Measurements from ENCODE around the gene COL12A1. TPM values are rescaled to one million over a fixed set of nuclear protein-coding genes. Genes with fewer than 3 reads are reported as not detected.
A peak's percentile ranks its signal among the peaks of the same experiment; 100 is the strongest.
"Not testable (repeated sequence)": the region's sequence is repeated elsewhere in the genome, so short reads cannot be mapped to it uniquely, and the experiment has no call there.

Gene COL12A1
- polyA plus RNA-seq, 4 donors, result 0.67 to 32.3 (median 7.1) TPM

DNA sequence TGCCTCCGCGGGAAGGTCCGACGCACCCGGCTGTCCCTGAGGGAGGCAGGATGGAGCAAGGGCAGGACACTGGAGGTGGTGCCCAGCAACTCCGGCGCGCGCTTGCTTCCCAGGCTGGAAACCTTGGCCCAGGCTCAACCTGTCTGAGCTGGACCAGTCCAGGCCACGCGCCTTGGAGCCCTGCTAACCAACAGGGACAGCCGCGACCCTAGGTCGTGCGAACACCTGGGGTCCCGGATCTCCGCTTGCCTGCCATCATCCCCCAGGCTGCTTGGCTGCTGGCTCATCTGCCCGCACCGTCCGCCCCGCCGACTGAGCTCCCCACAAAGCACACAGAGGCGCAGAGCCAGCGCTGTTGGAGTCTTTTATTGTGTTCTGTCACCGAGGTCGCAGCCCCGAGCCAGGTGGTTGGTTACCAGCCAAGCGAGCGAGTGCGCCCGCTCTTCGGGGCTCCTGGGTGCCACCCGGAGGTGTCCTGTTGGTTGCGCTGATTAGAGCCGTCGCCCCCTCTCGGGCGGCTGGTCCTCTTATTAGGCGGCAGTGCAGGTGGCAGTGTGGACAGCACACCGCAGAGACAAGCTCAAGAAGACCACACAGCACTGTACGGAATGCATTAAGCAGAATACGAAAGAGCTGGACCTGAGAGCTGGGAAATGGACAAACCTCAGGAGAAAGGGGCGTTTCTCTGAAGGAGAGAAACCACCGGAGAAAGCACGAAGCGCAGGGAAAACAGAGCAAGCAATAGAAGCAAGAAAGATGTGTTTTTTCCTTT, 3.8 kb downstream of the COL12A1 start:
- DNase-seq (peak in 1 of 2 donors; percentile 44), FAIRE-seq (no peak)
- H3K4me3 ChIP-seq (ENCODE audit: low read depth in 1 of 3, low read length in 3 of 3), result peak overlapping the region in 1 of 3 donors; percentile 18
- 11 to 18% (median 17%) methylated on average over 46 of the region's 46 CpGs for WGBS, 3 donors
- H3K27me3 ChIP-seq (ENCODE audit: control insufficient read depth in 3 of 3, insufficient read depth in 3 of 3, low read length in 3 of 3), result peaks cover 4 to 50% (median 9%) of the 10 kb centered on the region in 3 donors
- no peaks in the 10 kb centered on the region for H3K9me3 ChIP-seq (ENCODE audit: control insufficient read depth in 2 of 2, insufficient read depth in 1 of 2, low read depth in 1 of 2, low read length in 1 of 2)
- H3K27ac ChIP-seq (ENCODE audit: low read depth in 1 of 3, low read length in 2 of 3), result peak overlapping the region in 2 of 3 donors; percentile 32 to 38
- H3K36me3 ChIP-seq (ENCODE audit: control insufficient read depth in 3 of 3, insufficient read depth in 2 of 3, low read depth in 1 of 3, low read length in 3 of 3), result peaks cover 0 to 6% (median 0%) of the 10 kb centered on the region in 3 donors
- H3K4me1 ChIP-seq (ENCODE audit: control insufficient read depth in 3 of 3, insufficient read depth in 2 of 3, low read depth in 1 of 3, low read length in 2 of 3), result peaks cover 0 to 22% (median 2%) of the 10 kb centered on the region in 3 donors

GRCh38 chr6:75201021-75201420, 4.8 kb downstream of the COL12A1 start:
- WGBS, 3 donors, result 27 to 33% (median 28%) methylated on average over 1 of the region's 1 CpG
- Histone ChIP-seq H3K4me3 (ENCODE audit: low read depth in 1 of 3, low read length in 3 of 3) (no peak overlapping the region), H3K36me3 (ENCODE audit: control insufficient read depth in 3 of 3, insufficient read depth in 2 of 3, low read depth in 1 of 3, low read length in 3 of 3) (peaks cover 0 to 6% (median 0%) of the 10 kb centered on the region in 3 donors), H3K27ac (ENCODE audit: low read depth in 1 of 3, low read length in 2 of 3) (no peak overlapping the region), H3K4me1 (ENCODE audit: control insufficient read depth in 3 of 3, insufficient read depth in 2 of 3, low read depth in 1 of 3, low read length in 2 of 3) (peaks cover 0 to 13% (median 2%) of the 10 kb centered on the region in 3 donors), H3K27me3 (ENCODE audit: control insufficient read depth in 3 of 3, insufficient read depth in 3 of 3, low read length in 3 of 3) (peaks cover 2 to 40% (median 4%) of the 10 kb centered on the region in 3 donors), H3K9me3 (ENCODE audit: control insufficient read depth in 2 of 2, insufficient read depth in 1 of 2, low read depth in 1 of 2, low read length in 1 of 2) (no peaks in the 10 kb centered on the region)
- FAIRE-seq (no peak), DNase-seq (no peak)

DNA sequence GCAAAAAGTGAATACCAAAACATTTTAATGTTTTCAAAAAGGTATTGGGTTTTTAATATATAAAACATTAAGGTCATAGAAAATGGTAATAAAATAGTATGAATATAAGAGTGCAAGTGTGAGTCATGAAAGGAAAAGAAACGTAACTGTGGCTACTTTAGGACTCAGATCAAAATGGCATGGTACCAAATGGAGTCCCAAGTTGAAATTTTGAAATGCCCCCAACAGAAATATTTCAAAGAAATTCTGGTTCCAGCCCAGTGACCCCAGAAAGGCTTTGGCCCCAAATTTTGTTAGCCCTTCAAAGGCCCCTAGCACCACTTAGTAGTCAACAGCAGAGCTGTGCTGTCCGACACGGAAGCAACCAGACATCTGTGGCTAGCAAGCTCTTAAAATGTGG, 6.0 kb downstream of the COL12A1 start:
- peak; percentile 73 for FAIRE-seq
- 72 to 86% (median 84%) methylated on average over 3 of the region's 3 CpGs for WGBS, 3 donors

GRCh38 chr6:75196081-75196687, 9.7 kb downstream of the COL12A1 start:
- no peak overlapping the region for H3K27ac ChIP-seq (ENCODE audit: low read depth in 1 of 3, low read length in 2 of 3)
- H3K4me1 ChIP-seq (ENCODE audit: control insufficient read depth in 3 of 3, insufficient read depth in 2 of 3, low read depth in 1 of 3, low read length in 2 of 3), result no peaks in the 10 kb centered on the region
- 42 to 53% (median 47%) methylated on average over 2 of the region's 2 CpGs for WGBS, 3 donors
- FAIRE-seq (no peak), DNase-seq (no peak)
- H3K27me3 ChIP-seq (ENCODE audit: control insufficient read depth in 3 of 3, insufficient read depth in 3 of 3, low read length in 3 of 3), result no peaks in the 10 kb centered on the region
- H3K4me3 ChIP-seq (ENCODE audit: low read depth in 1 of 3, low read length in 3 of 3), result no peak overlapping the region
- no peaks in the 10 kb centered on the region for H3K9me3 ChIP-seq (ENCODE audit: control insufficient read depth in 2 of 2, insufficient read depth in 1 of 2, low read depth in 1 of 2, low read length in 1 of 2)
- H3K36me3 ChIP-seq (ENCODE audit: control insufficient read depth in 3 of 3, insufficient read depth in 2 of 3, low read depth in 1 of 3, low read length in 3 of 3), result no peaks in the 10 kb centered on the region

More for the DNA sequence above, 6.0 kb downstream of the COL12A1 start:
- H3K9me3 ChIP-seq (ENCODE audit: control insufficient read depth in 2 of 2, insufficient read depth in 1 of 2, low read depth in 1 of 2, low read length in 1 of 2), result no peaks in the 10 kb centered on the region
- no peak overlapping the region for H3K4me3 ChIP-seq (ENCODE audit: low read depth in 1 of 3, low read length in 3 of 3)
- H3K4me1 ChIP-seq (ENCODE audit: control insufficient read depth in 3 of 3, insufficient read depth in 2 of 3, low read depth in 1 of 3, low read length in 2 of 3), result peaks cover 0 to 9% (median 2%) of the 10 kb centered on the region in 3 donors
- H3K36me3 ChIP-seq (ENCODE audit: control insufficient read depth in 3 of 3, insufficient read depth in 2 of 3, low read depth in 1 of 3, low read length in 3 of 3), result peaks cover 0 to 6% (median 0%) of the 10 kb centered on the region in 3 donors
- no peak for DNase-seq
- peaks cover 2 to 28% (median 4%) of the 10 kb centered on the region in 3 donors for H3K27me3 ChIP-seq (ENCODE audit: control insufficient read depth in 3 of 3, insufficient read depth in 3 of 3, low read length in 3 of 3)
- no peak overlapping the region for H3K27ac ChIP-seq (ENCODE audit: low read depth in 1 of 3, low read length in 2 of 3)

GRCh38 chr6:75188221-75188925, 17.5 kb downstream of the COL12A1 start:
- H3K27me3 ChIP-seq (ENCODE audit: control insufficient read depth in 3 of 3, insufficient read depth in 3 of 3, low read length in 3 of 3), result no peaks in the 10 kb centered on the region
- no peak for DNase-seq
- no peaks in the 10 kb centered on the region for H3K4me1 ChIP-seq (ENCODE audit: control insufficient read depth in 3 of 3, insufficient read depth in 2 of 3, low read depth in 1 of 3, low read length in 2 of 3)
- WGBS, 3 donors, result 71 to 73% (median 73%) methylated on average over 3 of the region's 3 CpGs
- H3K4me3 ChIP-seq (ENCODE audit: low read depth in 1 of 3, low read length in 3 of 3), result no peak overlapping the region
- H3K27ac ChIP-seq (ENCODE audit: low read depth in 1 of 3, low read length in 2 of 3), result no peak overlapping the region
- H3K36me3 ChIP-seq (ENCODE audit: control insufficient read depth in 3 of 3, insufficient read depth in 2 of 3, low read depth in 1 of 3, low read length in 3 of 3), result peaks cover 0 to 3% (median 0%) of the 10 kb centered on the region in 3 donors
- no peaks in the 10 kb centered on the region for H3K9me3 ChIP-seq (ENCODE audit: control insufficient read depth in 2 of 2, insufficient read depth in 1 of 2, low read depth in 1 of 2, low read length in 1 of 2)
- no peak for FAIRE-seq

GRCh38 chr6:75186581-75186980, 19.3 kb downstream of the COL12A1 start:
- DNase-seq; H3K27me3 ChIP-seq (ENCODE audit: control insufficient read depth in 3 of 3, insufficient read depth in 3 of 3, low read length in 3 of 3); H3K4me1 ChIP-seq (ENCODE audit: control insufficient read depth in 3 of 3, insufficient read depth in 2 of 3, low read depth in 1 of 3, low read length in 2 of 3); H3K27ac ChIP-seq (ENCODE audit: low read depth in 1 of 3, low read length in 2 of 3); H3K36me3 ChIP-seq (ENCODE audit: control insufficient read depth in 3 of 3, insufficient read depth in 2 of 3, low read depth in 1 of 3, low read length in 3 of 3); FAIRE-seq; H3K4me3 ChIP-seq (ENCODE audit: low read depth in 1 of 3, low read length in 3 of 3); H3K9me3 ChIP-seq (ENCODE audit: control insufficient read depth in 2 of 2, insufficient read depth in 1 of 2, low read depth in 1 of 2, low read length in 1 of 2): not testable (repeated sequence)
- WGBS, 3 donors, result 38 to 44% (median 38%) methylated on average over 2 of the region's 2 CpGs

- Histone ChIP-seq H3K36me3 (ENCODE audit: control insufficient read depth in 3 of 3, insufficient read depth in 2 of 3, low read depth in 1 of 3, low read length in 3 of 3) (peaks cover 0 to 3% (median 0%) of the 10 kb centered on the region in 3 donors), H3K27ac (ENCODE audit: low read depth in 1 of 3, low read length in 2 of 3) (no peak overlapping the region), H3K9me3 (ENCODE audit: control insufficient read depth in 2 of 2, insufficient read depth in 1 of 2, low read depth in 1 of 2, low read length in 1 of 2) (no peaks in the 10 kb centered on the region), H3K4me1 (ENCODE audit: control insufficient read depth in 3 of 3, insufficient read depth in 2 of 3, low read depth in 1 of 3, low read length in 2 of 3) (no peaks in the 10 kb centered on the region), H3K27me3 (ENCODE audit: control insufficient read depth in 3 of 3, insufficient read depth in 3 of 3, low read length in 3 of 3) (no peaks in the 10 kb centered on the region), H3K4me3 (ENCODE audit: low read depth in 1 of 3, low read length in 3 of 3) (no peak overlapping the region)
- FAIRE-seq, result no peak
- WGBS, 3 donors, result 53 to 65% (median 62%) methylated on average over 5 of the region's 5 CpGs
- DNase-seq, result no peak
Measured at GRCh38 chr6:75183099-75183541, 22.7 kb downstream of the COL12A1 start.

DNA sequence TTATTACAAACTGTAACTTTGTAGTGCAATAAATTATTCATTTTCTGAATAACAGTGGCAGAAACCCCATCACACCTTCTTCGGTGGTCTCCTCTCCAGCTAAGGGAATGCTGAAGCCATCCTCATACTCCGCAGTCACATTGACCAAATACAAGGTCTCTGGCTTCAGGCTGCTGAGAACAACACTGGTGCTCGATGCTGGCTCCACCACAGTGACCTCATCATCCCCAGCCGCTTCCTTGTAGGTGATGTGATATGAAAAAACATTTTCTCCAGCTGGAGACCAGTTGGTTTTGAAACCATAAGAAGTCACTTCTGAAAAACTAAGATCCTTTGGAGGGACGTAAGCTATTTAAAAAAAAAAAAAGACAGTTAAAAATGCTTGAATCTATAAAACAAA, 25.0 kb downstream of the COL12A1 start:
- DNase-seq (no peak), FAIRE-seq (no peak)

More for the DNA sequence above, 25.0 kb downstream of the COL12A1 start:
- Histone ChIP-seq H3K27ac (ENCODE audit: low read depth in 1 of 3, low read length in 2 of 3) (no peak overlapping the region), H3K4me3 (ENCODE audit: low read depth in 1 of 3, low read length in 3 of 3) (no peak overlapping the region), H3K9me3 (ENCODE audit: control insufficient read depth in 2 of 2, insufficient read depth in 1 of 2, low read depth in 1 of 2, low read length in 1 of 2) (no peaks in the 10 kb centered on the region), H3K4me1 (ENCODE audit: control insufficient read depth in 3 of 3, insufficient read depth in 2 of 3, low read depth in 1 of 3, low read length in 2 of 3) (no peaks in the 10 kb centered on the region), H3K36me3 (ENCODE audit: control insufficient read depth in 3 of 3, insufficient read depth in 2 of 3, low read depth in 1 of 3, low read length in 3 of 3) (peaks cover 0 to 3% (median 0%) of the 10 kb centered on the region in 3 donors), H3K27me3 (ENCODE audit: control insufficient read depth in 3 of 3, insufficient read depth in 3 of 3, low read length in 3 of 3) (no peaks in the 10 kb centered on the region)
- WGBS, 3 donors, result 79 to 85% (median 81%) methylated on average over 5 of the region's 5 CpGs
